ENCODE measurements around the gene OGN.
A peak's percentile ranks its signal among the peaks of the same experiment; 100 is the strongest.

OGN gene

DNA sequence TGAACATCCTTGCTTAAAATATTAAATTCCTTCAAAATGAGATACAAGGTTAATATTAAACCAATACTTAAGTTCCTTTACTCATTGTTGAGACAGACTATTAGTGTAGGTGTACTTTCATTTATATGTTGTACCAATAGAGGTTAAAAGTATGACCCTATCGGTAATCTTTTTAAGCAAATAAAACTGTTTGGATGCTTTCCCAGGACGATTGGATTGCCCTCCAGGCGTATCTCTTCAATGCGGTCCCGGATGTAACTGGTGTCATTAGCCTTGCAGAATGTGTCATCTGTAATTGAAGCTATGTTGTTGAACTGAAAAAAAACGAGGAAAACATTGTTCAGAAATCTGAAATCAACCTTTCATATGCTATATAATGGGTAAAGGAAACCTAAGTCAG lies 18.9 kb downstream of the OGN start:
- peak; percentile 54 for ATAC-seq (ENCODE audit: low read depth)
- no peaks in the 10 kb centered on the region for H3K36me3 ChIP-seq (ENCODE audit: low read depth)
- H3K27ac ChIP-seq (ENCODE audit: poor library complexity, severe bottlenecking), result peak overlapping the region; percentile 90
- H3K4me1 ChIP-seq (ENCODE audit: insufficient read depth, poor library complexity, severe bottlenecking), result peaks cover 31% of the 10 kb centered on the region
- DNase-seq (ENCODE audit: low spot score), result no peak
- TF ChIP-seq, protein P1, sequence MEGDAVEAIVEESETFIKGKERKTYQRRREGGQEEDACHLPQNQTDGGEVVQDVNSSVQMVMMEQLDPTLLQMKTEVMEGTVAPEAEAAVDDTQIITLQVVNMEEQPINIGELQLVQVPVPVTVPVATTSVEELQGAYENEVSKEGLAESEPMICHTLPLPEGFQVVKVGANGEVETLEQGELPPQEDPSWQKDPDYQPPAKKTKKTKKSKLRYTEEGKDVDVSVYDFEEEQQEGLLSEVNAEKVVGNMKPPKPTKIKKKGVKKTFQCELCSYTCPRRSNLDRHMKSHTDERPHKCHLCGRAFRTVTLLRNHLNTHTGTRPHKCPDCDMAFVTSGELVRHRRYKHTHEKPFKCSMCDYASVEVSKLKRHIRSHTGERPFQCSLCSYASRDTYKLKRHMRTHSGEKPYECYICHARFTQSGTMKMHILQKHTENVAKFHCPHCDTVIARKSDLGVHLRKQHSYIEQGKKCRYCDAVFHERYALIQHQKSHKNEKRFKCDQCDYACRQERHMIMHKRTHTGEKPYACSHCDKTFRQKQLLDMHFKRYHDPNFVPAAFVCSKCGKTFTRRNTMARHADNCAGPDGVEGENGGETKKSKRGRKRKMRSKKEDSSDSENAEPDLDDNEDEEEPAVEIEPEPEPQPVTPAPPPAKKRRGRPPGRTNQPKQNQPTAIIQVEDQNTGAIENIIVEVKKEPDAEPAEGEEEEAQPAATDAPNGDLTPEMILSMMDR (IDR thresholded peaks at IDR 0.05; ENCODE audit: poor library complexity, severe bottlenecking), result no peak
- H3K4me3 ChIP-seq (ENCODE audit: severe bottlenecking), result no peak overlapping the region
- no peaks in the 10 kb centered on the region for H3K27me3 ChIP-seq (ENCODE audit: insufficient read depth, poor library complexity, severe bottlenecking)
- no peaks in the 10 kb centered on the region for H3K9me3 ChIP-seq (ENCODE audit: severe bottlenecking)

DNA sequence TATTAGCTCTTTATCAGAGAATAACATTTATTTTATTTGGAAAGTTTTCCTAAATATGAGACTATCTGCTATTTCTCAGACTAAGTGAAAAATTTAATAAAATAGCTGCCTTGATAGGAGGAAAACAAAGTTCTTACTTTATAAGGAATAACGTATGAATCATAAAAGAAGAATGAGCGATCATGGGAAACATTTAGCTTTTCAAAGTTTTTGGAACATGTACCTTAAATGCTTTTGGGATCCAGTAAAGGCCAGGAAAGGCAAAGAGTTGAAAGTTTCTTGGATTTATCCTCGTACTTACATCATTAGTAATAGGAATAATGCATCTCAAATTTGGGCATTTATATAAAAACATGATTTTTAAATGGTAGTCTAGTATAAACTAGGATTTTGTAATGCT lies 19.4 kb downstream of the OGN start:
- Histone ChIP-seq H3K4me1 (ENCODE audit: insufficient read depth, poor library complexity, severe bottlenecking) (peaks cover 31% of the 10 kb centered on the region), H3K9me3 (ENCODE audit: severe bottlenecking) (no peaks in the 10 kb centered on the region), H3K27ac (ENCODE audit: poor library complexity, severe bottlenecking) (peak overlapping the region; percentile 90), H3K27me3 (ENCODE audit: insufficient read depth, poor library complexity, severe bottlenecking) (no peaks in the 10 kb centered on the region), H3K36me3 (ENCODE audit: low read depth) (no peaks in the 10 kb centered on the region), H3K4me3 (ENCODE audit: severe bottlenecking) (no peak overlapping the region)
- DNase-seq (ENCODE audit: low spot score), result no peak
- ATAC-seq (ENCODE audit: low read depth), result no peak
- TF ChIP-seq, protein P1 (IDR thresholded peaks at IDR 0.05; ENCODE audit: poor library complexity, severe bottlenecking), result no peak

DNA sequence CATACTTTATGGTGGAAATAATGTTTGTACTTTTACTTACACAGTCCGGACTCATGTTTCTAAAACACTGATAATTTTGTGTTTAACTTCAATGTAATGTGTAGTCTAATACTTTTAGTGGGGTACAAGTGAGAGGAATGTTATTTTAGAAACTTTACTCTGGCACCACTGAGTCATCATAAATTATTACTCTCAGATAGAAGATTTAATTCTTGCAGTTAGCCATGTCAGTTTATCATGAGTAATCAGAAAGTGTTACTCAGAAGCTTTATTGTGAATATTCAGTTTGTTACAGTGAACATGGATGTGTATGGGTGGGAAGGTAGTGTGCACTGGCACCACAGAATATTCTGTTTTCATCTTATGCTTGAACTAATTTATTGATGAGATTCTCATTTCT lies 20.0 kb downstream of the OGN start:
- Histone ChIP-seq H3K4me1 (ENCODE audit: insufficient read depth, poor library complexity, severe bottlenecking) (peaks cover 31% of the 10 kb centered on the region), H3K4me3 (ENCODE audit: severe bottlenecking) (no peak overlapping the region), H3K27me3 (ENCODE audit: insufficient read depth, poor library complexity, severe bottlenecking) (no peaks in the 10 kb centered on the region), H3K36me3 (ENCODE audit: low read depth) (no peaks in the 10 kb centered on the region), H3K27ac (ENCODE audit: poor library complexity, severe bottlenecking) (peak overlapping the region; percentile 90), H3K9me3 (ENCODE audit: severe bottlenecking) (no peaks in the 10 kb centered on the region)
- ATAC-seq (ENCODE audit: low read depth) (peak; percentile 55), DNase-seq (ENCODE audit: low spot score) (no peak)
- TF ChIP-seq, protein P1 (IDR thresholded peaks at IDR 0.05; ENCODE audit: poor library complexity, severe bottlenecking), result no peak

DNA sequence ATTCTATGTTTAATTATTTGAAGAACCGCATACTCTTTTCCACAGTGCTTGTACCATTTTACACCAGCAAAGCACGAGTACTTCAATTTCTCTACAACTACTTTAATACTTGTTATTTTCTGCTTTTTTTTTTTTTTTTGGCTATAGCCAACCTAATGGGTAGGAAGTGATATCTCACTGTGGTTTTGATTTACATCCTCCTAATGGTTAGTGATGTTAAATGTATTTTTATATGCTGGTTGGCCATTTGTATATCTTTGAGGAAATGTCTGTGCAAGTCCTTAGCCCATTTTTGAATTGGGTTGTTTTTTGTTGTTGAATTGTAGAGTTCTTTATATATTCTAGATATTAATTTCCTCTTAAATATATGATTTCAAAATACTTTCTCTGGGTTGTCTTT lies 22.6 kb downstream of the OGN start:
- TF ChIP-seq, protein P1 (IDR thresholded peaks at IDR 0.05; ENCODE audit: poor library complexity, severe bottlenecking), result no peak
- no peaks in the 10 kb centered on the region for H3K9me3 ChIP-seq (ENCODE audit: severe bottlenecking)
- H3K27ac ChIP-seq (ENCODE audit: poor library complexity, severe bottlenecking), result no peak overlapping the region
- DNase-seq (ENCODE audit: low spot score), result no peak
- no peak overlapping the region for H3K4me3 ChIP-seq (ENCODE audit: severe bottlenecking)
- no peak for ATAC-seq (ENCODE audit: low read depth)
- no peaks in the 10 kb centered on the region for H3K36me3 ChIP-seq (ENCODE audit: low read depth)
- H3K4me1 ChIP-seq (ENCODE audit: insufficient read depth, poor library complexity, severe bottlenecking), result peaks cover 31% of the 10 kb centered on the region
- H3K27me3 ChIP-seq (ENCODE audit: insufficient read depth, poor library complexity, severe bottlenecking), result no peaks in the 10 kb centered on the region

DNA sequence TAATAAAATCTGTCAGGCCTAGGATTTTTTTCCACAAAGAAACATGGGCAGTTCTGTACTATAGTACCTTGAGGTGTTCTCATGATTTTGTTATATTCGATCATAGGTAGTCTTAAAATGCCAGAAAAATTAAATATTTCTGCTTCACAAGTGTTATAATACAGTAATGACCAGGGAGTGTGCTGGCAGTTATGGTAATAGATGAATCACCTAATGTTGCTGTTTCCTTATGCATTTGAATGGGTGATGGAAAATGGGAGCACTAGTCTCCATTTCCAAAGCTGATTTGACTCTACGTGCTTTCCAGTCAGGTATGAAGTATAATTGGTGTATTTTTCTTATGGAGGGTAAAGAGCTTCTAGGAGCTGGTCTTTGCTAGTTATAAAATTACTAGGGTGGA lies 23.8 kb downstream of the OGN start:
- no peak for ATAC-seq (ENCODE audit: low read depth)

More for the DNA sequence above, 23.8 kb downstream of the OGN start:
- TF ChIP-seq, protein P1 (IDR thresholded peaks at IDR 0.05; ENCODE audit: poor library complexity, severe bottlenecking), result no peak
- no peaks in the 10 kb centered on the region for H3K27me3 ChIP-seq (ENCODE audit: insufficient read depth, poor library complexity, severe bottlenecking)
- peaks cover 20% of the 10 kb centered on the region for H3K4me1 ChIP-seq (ENCODE audit: insufficient read depth, poor library complexity, severe bottlenecking)
- H3K4me3 ChIP-seq (ENCODE audit: severe bottlenecking), result no peak overlapping the region
- no peaks in the 10 kb centered on the region for H3K9me3 ChIP-seq (ENCODE audit: severe bottlenecking)
- no peak overlapping the region for H3K27ac ChIP-seq (ENCODE audit: poor library complexity, severe bottlenecking)
- DNase-seq (ENCODE audit: low spot score), result no peak
- H3K36me3 ChIP-seq (ENCODE audit: low read depth), result no peaks in the 10 kb centered on the region
